Vagina (tissue), 2 donors: ENCODE data around the gene GOLM1. TPM values are rescaled to one million over a fixed set of nuclear protein-coding genes. Genes with fewer than 3 reads are reported as not detected.

ENCODE experiments used
- DNase-seq, 2 donors: peaks; one replicate each; pipeline ENCODE4 v3.0.0-alpha.2; 2017; ENCODE audit errors: extremely low spot score in 2 of 2
- H3K27ac ChIP-seq: fragments of 200-600 bp; sonication (generic); one replicate; pipeline ENCODE4 v1.5.1; 2019
- H3K27me3 ChIP-seq: fragments of 200-600 bp; sonication (generic); one replicate; pipeline ENCODE4 v1.5.1; 2019
- H3K36me3 ChIP-seq, 2 donors: fragments of 200-600 bp; sonication (generic); one replicate each; pipeline ENCODE4 v1.5.1; 2017 to 2019
- H3K4me1 ChIP-seq: fragments of 200-600 bp; sonication (generic); one replicate; pipeline ENCODE4 v1.5.1; 2019
- H3K4me3 ChIP-seq, 2 donors: fragments of 200-600 bp; sonication (generic); 1 replicate in 1 of 2; 2 replicates in 1 of 2; pipeline ENCODE4 v1.5.1; 2016 to 2019
- H3K9me3 ChIP-seq: fragments of 200-600 bp; sonication (generic); one replicate; pipeline ENCODE4 v1.5.1; 2019
- CTCF ChIP-seq, 3 experiments: fragments of 450-650 bp in 2 of 3; fragments of 200-600 bp in 1 of 3; sonication (generic) in 1 of 3; IDR thresholded peaks; one replicate each; pipeline ENCODE4 v1.5.1; 2017 to 2019; ENCODE audit warnings: antibody characterized with exemption in 3 of 3, mild to moderate bottlenecking in 2 of 3, moderate library complexity in 2 of 3
- POLR2A ChIP-seq, 2 donors: fragments of 450-650 bp; IDR thresholded peaks; one replicate each; pipeline ENCODE4 v1.6.1; 2017; ENCODE audit warnings: antibody characterized with exemption in 2 of 2, mild to moderate bottlenecking in 2 of 2, moderate library complexity in 2 of 2
- POLR2AphosphoS5 ChIP-seq, 2 donors: sonication (generic); formaldehyde crosslinking; IDR thresholded peaks; one replicate each; pipeline ENCODE4 v1.9.0; 2017; ENCODE audit warnings: antibody characterized with exemption in 2 of 2, mild to moderate bottlenecking in 2 of 2, low read depth in 1 of 2; ENCODE audit not compliant: insufficient read depth in 1 of 2
- intact Hi-C: fragments of 100-400 bp; cut with DNase I; formaldehyde crosslinking; loops from one replicate; pipeline ENCODE4 v1.15.1; 2023
- total RNA-seq: library from RNA; depleted of rRNA; stranded (reverse); fragments of >200 nt; gene quantifications from one replicate; pipeline ENCODE4 v1.2.3, GENCODE V29; 2016

GOLM1 gene
- total RNA-seq, 1 donor from 2014 or later: 14.7 TPM

DNA sequence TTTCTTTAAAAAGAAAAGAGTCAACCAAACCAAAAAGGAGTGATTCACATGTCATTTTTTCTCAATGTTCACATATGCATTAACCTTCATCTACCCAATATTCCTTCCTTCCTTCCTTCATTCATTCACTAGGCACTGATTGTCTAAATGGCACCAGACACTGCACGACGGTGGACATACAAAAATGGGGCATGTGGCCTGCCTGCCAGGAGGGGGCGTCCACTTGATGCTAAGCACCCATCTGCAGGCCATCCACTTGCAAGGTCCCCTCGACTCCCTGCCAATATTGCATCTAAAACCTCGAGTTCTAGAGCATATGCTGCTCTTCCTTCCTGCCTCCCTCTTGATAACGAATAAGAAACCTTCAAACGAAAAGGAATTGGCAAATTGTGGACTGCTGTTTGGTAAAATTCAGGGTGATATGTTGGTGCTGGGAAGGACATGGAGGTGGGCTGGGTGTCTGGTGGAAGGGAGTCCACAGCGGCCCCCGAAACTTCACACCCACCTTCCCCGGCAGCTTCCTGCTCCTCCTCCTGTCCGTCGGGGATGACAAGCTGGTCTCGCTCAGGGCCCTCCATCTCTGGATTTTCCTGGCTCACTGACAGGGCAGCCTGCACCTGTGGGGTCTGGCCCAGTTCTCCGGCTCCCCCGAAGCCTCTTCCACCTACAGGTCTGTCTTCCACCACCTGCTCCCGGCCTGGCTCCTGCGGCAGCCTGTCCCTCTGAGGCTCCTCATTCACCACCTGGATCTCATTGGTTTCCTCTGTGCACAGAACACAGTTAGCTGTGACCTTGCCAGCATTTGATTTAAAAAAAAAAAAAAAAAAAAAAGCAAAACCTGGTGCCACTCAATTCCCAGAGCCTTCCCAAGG, 64.3 kb downstream of the GOLM1 start:
- intact Hi-C loops: no loop called here
- no peak for DNase-seq
- H3K27me3 ChIP-seq: no peaks in the 10 kb centered on the region
- no peak overlapping the region for H3K27ac ChIP-seq
- no peaks in the 10 kb centered on the region for H3K36me3 ChIP-seq
- H3K4me1 ChIP-seq: no peaks in the 10 kb centered on the region
- no peak overlapping the region for H3K4me3 ChIP-seq
- no peaks in the 10 kb centered on the region for H3K9me3 ChIP-seq
- TF ChIP-seq POLR2A (IDR thresholded peaks at IDR 0.05): no peak
- no peak for TF ChIP-seq CTCF (IDR thresholded peaks at IDR 0.05)
- TF ChIP-seq POLR2AphosphoS5 (IDR thresholded peaks at IDR 0.05; ENCODE audit: insufficient read depth in 1 of 2, low read depth in 1 of 2): no peak

GRCh38 chr9:86027767-86028166, 71.6 kb downstream of the GOLM1 start:
- peaks cover 0 to 27% of the 10 kb centered on the region in 2 donors for H3K36me3 ChIP-seq

DNA sequence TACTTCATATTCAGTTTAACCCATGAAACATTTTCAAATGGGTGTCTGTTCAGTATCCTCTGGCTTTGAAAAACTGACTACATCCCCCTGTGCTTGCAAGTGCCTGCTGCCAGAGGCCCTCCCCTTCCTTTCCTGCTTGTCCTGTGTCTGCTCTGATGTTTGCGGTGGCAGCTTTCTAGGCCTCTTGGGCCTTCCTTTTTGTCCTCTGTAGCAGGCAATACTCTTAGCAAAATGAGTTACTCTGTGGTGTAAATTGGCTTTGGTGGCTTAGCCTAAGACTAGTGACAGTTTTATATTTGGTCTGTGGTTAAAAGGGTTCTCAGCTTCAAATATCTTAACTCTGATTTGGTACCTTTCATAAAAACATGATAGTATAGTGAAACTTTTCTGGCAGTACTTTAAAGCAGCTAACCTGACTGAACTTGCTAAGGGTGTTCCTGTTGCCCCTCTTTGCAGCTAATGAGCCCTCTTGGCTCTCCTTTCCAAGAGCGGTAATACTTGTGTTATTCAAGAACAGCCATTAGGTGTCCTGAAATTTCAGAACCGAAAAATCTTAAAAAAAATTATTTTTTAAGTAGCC, 76.6 kb downstream of the GOLM1 start:
- no peaks in the 10 kb centered on the region for H3K4me1 ChIP-seq
- intact Hi-C loops: no loop called here
- no peak overlapping the region for H3K4me3 ChIP-seq
- TF ChIP-seq POLR2AphosphoS5 (IDR thresholded peaks at IDR 0.05; ENCODE audit: insufficient read depth in 1 of 2, low read depth in 1 of 2): no peak
- TF ChIP-seq CTCF (IDR thresholded peaks at IDR 0.05): no peak
- TF ChIP-seq POLR2A (IDR thresholded peaks at IDR 0.05): no peak
- peaks cover 0 to 51% of the 10 kb centered on the region in 2 donors for H3K36me3 ChIP-seq
- no peaks in the 10 kb centered on the region for H3K27me3 ChIP-seq
- no peak for DNase-seq
- no peaks in the 10 kb centered on the region for H3K9me3 ChIP-seq
- no peak overlapping the region for H3K27ac ChIP-seq

More at GRCh38 chr9:86027767-86028166, 71.6 kb downstream of the GOLM1 start:
- H3K4me3 ChIP-seq: no peak overlapping the region
- no peaks in the 10 kb centered on the region for H3K27me3 ChIP-seq
- no peaks in the 10 kb centered on the region for H3K9me3 ChIP-seq
- H3K4me1 ChIP-seq: no peaks in the 10 kb centered on the region
- DNase-seq: no peak
- TF ChIP-seq POLR2AphosphoS5 (IDR thresholded peaks at IDR 0.05; ENCODE audit: insufficient read depth in 1 of 2, low read depth in 1 of 2) (no peak), POLR2A (IDR thresholded peaks at IDR 0.05) (no peak), CTCF (IDR thresholded peaks at IDR 0.05) (no peak)
- intact Hi-C loops: no loop called here
- H3K27ac ChIP-seq: no peak overlapping the region

- intact Hi-C loops: no loop called here
- H3K4me3 ChIP-seq: no peak overlapping the region
- H3K4me1 ChIP-seq: no peaks in the 10 kb centered on the region
- H3K9me3 ChIP-seq: no peaks in the 10 kb centered on the region
- H3K27me3 ChIP-seq: no peaks in the 10 kb centered on the region
- TF ChIP-seq POLR2A (IDR thresholded peaks at IDR 0.05): no peak
- no peak for TF ChIP-seq CTCF (IDR thresholded peaks at IDR 0.05)
- no peak for TF ChIP-seq POLR2AphosphoS5 (IDR thresholded peaks at IDR 0.05; ENCODE audit: insufficient read depth in 1 of 2, low read depth in 1 of 2)
- H3K36me3 ChIP-seq: peaks cover 0 to 44% of the 10 kb centered on the region in 2 donors
- no peak for DNase-seq
- H3K27ac ChIP-seq: no peak overlapping the region
These were observed 78.2 kb downstream of the GOLM1 start for GRCh38 chr9:86021166-86021565.

GRCh38 chr9:86020731-86021130, 78.6 kb downstream of the GOLM1 start:
- Histone ChIP-seq H3K27me3 (no peaks in the 10 kb centered on the region), H3K27ac (no peak overlapping the region), H3K9me3 (no peaks in the 10 kb centered on the region), H3K36me3 (peaks cover 0 to 43% of the 10 kb centered on the region in 2 donors), H3K4me3 (no peak overlapping the region), H3K4me1 (no peaks in the 10 kb centered on the region)
- intact Hi-C loops: no loop called here
- no peak for DNase-seq
- TF ChIP-seq POLR2A (IDR thresholded peaks at IDR 0.05): no peak
- no peak for TF ChIP-seq CTCF (IDR thresholded peaks at IDR 0.05)
- TF ChIP-seq POLR2AphosphoS5 (IDR thresholded peaks at IDR 0.05; ENCODE audit: insufficient read depth in 1 of 2, low read depth in 1 of 2): no peak
